ENCODE data around the gene CEBPB. TPM values are rescaled to one million over a fixed set of nuclear protein-coding genes. Genes with fewer than 3 reads are reported as not detected.

The CEBPB gene
- 100 to 1,000 TPM; 105 to 195 (median 144) TPM for total RNA-seq

DNA sequence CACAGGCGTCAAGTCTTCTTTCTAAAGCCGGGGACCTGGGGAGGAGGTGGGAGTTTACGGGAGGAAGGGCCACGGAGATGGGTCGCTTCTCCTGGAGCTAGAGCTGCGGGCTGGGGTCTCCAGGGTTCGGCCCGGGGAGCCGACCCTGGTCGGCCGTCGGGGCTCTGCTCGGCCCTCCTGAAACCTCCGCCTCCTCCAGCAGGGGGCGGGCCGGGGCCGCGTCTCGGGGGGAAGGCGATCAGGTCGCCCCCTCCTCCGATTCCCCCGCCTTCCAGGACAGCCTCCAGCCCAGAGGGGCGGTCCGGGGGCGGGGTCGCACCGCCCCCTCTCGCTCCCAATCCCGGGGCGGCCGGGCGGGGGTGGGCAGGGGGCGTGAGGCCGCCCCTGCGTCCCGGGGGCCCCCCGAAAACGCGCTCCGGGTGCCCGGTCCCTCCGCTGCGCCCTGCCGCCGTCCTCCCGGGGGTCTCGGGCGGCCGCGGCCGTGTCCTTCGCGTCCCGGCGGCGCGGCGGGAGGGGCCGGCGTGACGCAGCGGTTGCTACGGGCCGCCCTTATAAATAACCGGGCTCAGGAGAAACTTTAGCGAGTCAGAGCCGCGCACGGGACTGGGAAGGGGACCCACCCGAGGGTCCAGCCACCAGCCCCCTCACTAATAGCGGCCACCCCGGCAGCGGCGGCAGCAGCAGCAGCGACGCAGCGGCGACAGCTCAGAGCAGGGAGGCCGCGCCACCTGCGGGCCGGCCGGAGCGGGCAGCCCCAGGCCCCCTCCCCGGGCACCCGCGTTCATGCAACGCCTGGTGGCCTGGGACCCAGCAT is at the start of gene CEBPB:
Gene CEBPB (plus strand): TSS at position 580 of the 814 bp plus-strand sequence. CDS start 204 bp downstream, at position 784.
- Histone ChIP-seq H3K27me3 (no peaks in the 10 kb centered on the region), H3K36me3 (peaks cover 8 to 29% (median 17%) of the 10 kb centered on the region in 4 donors), H3K9me3 (no peaks in the 10 kb centered on the region), H3K27ac (replicated peaks in 1 of 4) (peak within 1 kb of the TSS; percentile 91 to 100 (median 98)), H3K4me3 (peak within 1 kb of the TSS; percentile 75 to 100 (median 92)), H3K4me1 (peaks cover 28 to 57% (median 51%) of the 10 kb centered on the region in 4 donors)
- DNase-seq (ENCODE audit: extremely low spot score), result peak; percentile 97
- WGBS, result no CpG with 5 or more reads among the region's 89 CpGs
- TF ChIP-seq, protein P1, sequence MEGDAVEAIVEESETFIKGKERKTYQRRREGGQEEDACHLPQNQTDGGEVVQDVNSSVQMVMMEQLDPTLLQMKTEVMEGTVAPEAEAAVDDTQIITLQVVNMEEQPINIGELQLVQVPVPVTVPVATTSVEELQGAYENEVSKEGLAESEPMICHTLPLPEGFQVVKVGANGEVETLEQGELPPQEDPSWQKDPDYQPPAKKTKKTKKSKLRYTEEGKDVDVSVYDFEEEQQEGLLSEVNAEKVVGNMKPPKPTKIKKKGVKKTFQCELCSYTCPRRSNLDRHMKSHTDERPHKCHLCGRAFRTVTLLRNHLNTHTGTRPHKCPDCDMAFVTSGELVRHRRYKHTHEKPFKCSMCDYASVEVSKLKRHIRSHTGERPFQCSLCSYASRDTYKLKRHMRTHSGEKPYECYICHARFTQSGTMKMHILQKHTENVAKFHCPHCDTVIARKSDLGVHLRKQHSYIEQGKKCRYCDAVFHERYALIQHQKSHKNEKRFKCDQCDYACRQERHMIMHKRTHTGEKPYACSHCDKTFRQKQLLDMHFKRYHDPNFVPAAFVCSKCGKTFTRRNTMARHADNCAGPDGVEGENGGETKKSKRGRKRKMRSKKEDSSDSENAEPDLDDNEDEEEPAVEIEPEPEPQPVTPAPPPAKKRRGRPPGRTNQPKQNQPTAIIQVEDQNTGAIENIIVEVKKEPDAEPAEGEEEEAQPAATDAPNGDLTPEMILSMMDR (IDR thresholded peaks at IDR 0.05), result peak; percentile 87 to 95 (median 90)
- TF ChIP-seq EP300 (IDR thresholded peaks at IDR 0.05), result no peak
- peak; percentile 99 for TF ChIP-seq POLR2A (IDR thresholded peaks at IDR 0.05; ENCODE audit: low read depth)
- TF ChIP-seq POLR2AphosphoS5 (IDR thresholded peaks at IDR 0.05), result peak; percentile 91 to 99
- intact Hi-C loops (cut with DNase I), result loop anchor here (2.0 kb wide), 2 partner anchors 118 to 190 kb away; no protein-coding TSS in a partner anchor

DNA sequence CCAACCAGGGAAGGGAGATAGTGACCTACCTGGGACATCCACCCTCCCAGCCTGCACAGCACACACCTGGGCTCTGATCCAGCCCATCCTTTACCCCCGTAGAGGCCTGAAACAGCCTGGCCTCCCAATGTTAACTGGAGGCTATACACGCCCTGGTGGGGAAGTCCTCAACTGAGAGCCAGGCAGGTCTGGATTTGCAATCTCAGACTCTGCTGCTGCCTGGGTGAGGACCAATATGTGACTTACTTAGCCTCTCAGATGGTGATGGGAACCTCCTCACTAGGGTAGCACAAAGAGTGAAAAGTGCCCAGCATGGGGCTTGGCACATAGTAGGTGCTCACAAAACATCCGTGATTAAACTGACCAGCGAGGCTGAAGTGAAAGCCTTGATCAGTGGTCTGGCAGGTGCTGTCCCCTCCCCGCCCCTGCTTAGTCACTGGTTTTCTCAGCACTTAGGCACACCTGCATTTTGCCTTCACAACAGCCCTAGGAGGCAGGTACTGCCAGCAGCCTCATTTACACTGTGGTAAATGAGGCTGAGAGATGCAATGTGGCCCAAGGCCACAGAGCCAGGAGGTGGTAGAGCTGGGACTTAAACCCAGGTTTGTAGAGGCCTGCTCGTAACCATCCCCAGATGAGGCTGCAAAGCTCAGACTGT is 49.5 kb upstream of the CEBPB start:
- H3K9me3 ChIP-seq, result no peaks in the 10 kb centered on the region
- H3K4me1 ChIP-seq, result peaks cover 60 to 91% (median 85%) of the 10 kb centered on the region in 4 donors
- H3K27me3 ChIP-seq, result no peaks in the 10 kb centered on the region
- WGBS, result 79% methylated on average over 6 of the region's 6 CpGs
- no peak for DNase-seq (ENCODE audit: extremely low spot score)
- TF ChIP-seq EP300 (IDR thresholded peaks at IDR 0.05) (no peak), POLR2AphosphoS5 (IDR thresholded peaks at IDR 0.05) (no peak), POLR2A (IDR thresholded peaks at IDR 0.05; ENCODE audit: low read depth) (no peak)
- TF ChIP-seq, protein P1 (IDR thresholded peaks at IDR 0.05), result no peak
- H3K27ac ChIP-seq (replicated peaks in 1 of 4), result no peak overlapping the region
- H3K36me3 ChIP-seq, result peaks cover 12 to 44% (median 39%) of the 10 kb centered on the region in 4 donors
- no peak overlapping the region for H3K4me3 ChIP-seq
- intact Hi-C loops (cut with DNase I), result no loop called here

DNA sequence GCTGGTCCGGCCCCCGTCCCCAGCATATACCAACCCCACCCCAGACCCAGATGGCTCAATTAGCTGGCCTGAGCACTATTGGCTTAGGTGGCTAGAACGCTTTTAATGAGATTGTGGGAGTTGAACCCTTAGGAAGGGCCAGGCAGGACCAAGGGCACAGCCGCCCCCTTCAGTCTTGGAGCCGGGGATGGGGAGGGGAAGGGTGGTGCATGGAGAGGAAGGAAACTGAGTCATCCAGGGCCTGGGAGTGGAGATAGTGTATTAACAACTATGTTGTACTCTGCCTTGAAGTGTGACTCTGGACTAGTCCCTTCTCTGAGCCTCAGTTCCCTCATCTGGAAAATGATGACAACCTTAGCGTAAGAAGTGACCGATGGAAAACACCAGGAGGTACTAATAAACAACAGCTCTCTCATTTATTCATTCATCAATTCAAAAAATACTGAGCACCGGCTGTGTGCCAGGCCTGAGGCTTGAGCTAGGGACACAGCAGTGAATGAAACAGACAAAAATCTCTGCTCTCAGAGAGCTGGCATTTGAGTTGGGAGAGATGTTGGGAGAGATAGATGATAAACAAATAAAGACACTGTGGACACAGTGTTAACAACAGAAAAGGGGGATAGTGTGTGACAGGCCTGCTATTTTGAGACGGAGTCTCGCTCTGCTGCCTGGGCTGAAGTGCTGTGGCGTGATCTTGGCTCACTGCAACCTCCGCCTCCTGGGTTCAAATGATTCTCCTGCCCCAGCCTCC is 48.6 kb upstream of the CEBPB start:
- Histone ChIP-seq H3K4me1 (peaks cover 68 to 99% (median 91%) of the 10 kb centered on the region in 4 donors), H3K27me3 (no peaks in the 10 kb centered on the region), H3K4me3 (no peak overlapping the region), H3K9me3 (no peaks in the 10 kb centered on the region), H3K27ac (replicated peaks in 1 of 4) (peak overlapping the region in 3 of 4 donors; percentile 9 to 24 (median 23)), H3K36me3 (peaks cover 12 to 42% (median 37%) of the 10 kb centered on the region in 4 donors)
- TF ChIP-seq POLR2A (IDR thresholded peaks at IDR 0.05; ENCODE audit: low read depth), result no peak
- peak in 1 of 2 donors; percentile 22 for TF ChIP-seq POLR2AphosphoS5 (IDR thresholded peaks at IDR 0.05)
- TF ChIP-seq EP300 (IDR thresholded peaks at IDR 0.05), result no peak
- TF ChIP-seq, protein P1 (IDR thresholded peaks at IDR 0.05), result no peak
- intact Hi-C loops (cut with DNase I), result no loop called here
- 83% methylated on average over 12 of the region's 12 CpGs for WGBS
- no peak for DNase-seq (ENCODE audit: extremely low spot score)

DNA sequence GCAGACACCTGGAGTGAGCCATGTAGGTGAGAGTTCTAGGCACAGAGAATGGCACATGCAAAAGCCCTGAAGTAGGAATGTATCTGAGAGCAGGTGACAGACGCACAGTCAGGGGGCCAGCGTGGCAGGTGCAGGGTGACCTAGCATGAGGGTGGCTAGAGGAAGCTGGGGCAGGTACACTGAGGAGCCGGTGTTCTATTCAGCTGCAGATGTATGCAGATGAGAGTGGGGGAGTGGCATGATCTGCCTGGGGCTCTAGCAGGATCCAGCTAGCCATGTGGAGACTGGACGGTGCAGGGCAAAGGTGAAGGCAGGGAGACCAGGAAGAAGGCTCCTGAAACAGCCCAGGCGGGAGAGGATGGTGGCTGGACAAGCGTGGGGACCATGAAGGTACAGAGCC is 47.8 kb upstream of the CEBPB start:
- no peaks in the 10 kb centered on the region for H3K27me3 ChIP-seq
- DNase-seq (ENCODE audit: extremely low spot score), result no peak
- intact Hi-C loops (cut with DNase I), result no loop called here
- H3K36me3 ChIP-seq, result peaks cover 12 to 43% (median 38%) of the 10 kb centered on the region in 4 donors
- peaks cover 70 to 99% (median 92%) of the 10 kb centered on the region in 4 donors for H3K4me1 ChIP-seq
- no peak for TF ChIP-seq POLR2AphosphoS5 (IDR thresholded peaks at IDR 0.05)
- TF ChIP-seq, protein P1 (IDR thresholded peaks at IDR 0.05), result no peak
- TF ChIP-seq POLR2A (IDR thresholded peaks at IDR 0.05; ENCODE audit: low read depth), result no peak
- TF ChIP-seq EP300 (IDR thresholded peaks at IDR 0.05), result no peak
- no peaks in the 10 kb centered on the region for H3K9me3 ChIP-seq
- WGBS, result 74% methylated on average over 6 of the region's 6 CpGs
- no peak overlapping the region for H3K4me3 ChIP-seq
- peak overlapping the region in 1 of 4 donors; percentile 72 for H3K27ac ChIP-seq (replicated peaks in 1 of 4)

Measured in esophagus muscularis mucosa (tissue), 4 donors.